H9 (cell line): ENCODE data around the gene KRTCAP2. TPM values are rescaled to one million over a fixed set of nuclear protein-coding genes. Genes with fewer than 3 reads are reported as not detected.
A peak's percentile ranks its signal among the peaks of the same experiment; 100 is the strongest.

Experiments used
- DNase-seq: peaks from one replicate; pipeline ENCODE4 v3.0.0-alpha.2; 2017
- H2AFZ ChIP-seq: one replicate; pipeline ENCODE4 v1.6.1; 2013; ENCODE audit warnings: mild to moderate bottlenecking, low read length, control low read depth, moderate library complexity
- H2AK5ac ChIP-seq: 2 replicates; pipeline ENCODE4 v1.6.1; 2013; ENCODE audit warnings: low read length, control low read depth, mixed read lengths; ENCODE audit not compliant: insufficient read length
- H2BK120ac ChIP-seq: one replicate; pipeline ENCODE4 v1.6.1; 2013; ENCODE audit warnings: low read depth, mild to moderate bottlenecking, low read length, control low read depth, inconsistent platforms; ENCODE audit not compliant: poor library complexity, severe bottlenecking
- H2BK12ac ChIP-seq: 2 replicates; pipeline ENCODE4 v1.6.1; 2013; ENCODE audit warnings: low read length, control low read depth, mixed read lengths, low read depth; ENCODE audit not compliant: insufficient read length
- H2BK15ac ChIP-seq: 2 replicates; pipeline ENCODE4 v1.6.1; 2013; ENCODE audit warnings: low read depth, low read length, control low read depth
- H2BK20ac ChIP-seq: one replicate; pipeline ENCODE4 v1.6.1; 2013; ENCODE audit warnings: low read depth, mild to moderate bottlenecking, low read length, control low read depth, inconsistent platforms; ENCODE audit not compliant: poor library complexity, severe bottlenecking
- H2BK5ac ChIP-seq: 2 replicates; pipeline ENCODE4 v1.6.1; 2013; ENCODE audit warnings: low read length, control low read depth, mixed read lengths; ENCODE audit not compliant: insufficient read length
- H3K14ac ChIP-seq: 2 replicates; pipeline ENCODE4 v1.6.1; 2013; ENCODE audit warnings: low read length, control low read depth; ENCODE audit not compliant: insufficient read depth
- H3K18ac ChIP-seq: 2 replicates; pipeline ENCODE4 v1.6.1; 2013; ENCODE audit warnings: low read depth, mild to moderate bottlenecking, mixed read lengths, low read length, control low read depth; ENCODE audit not compliant: insufficient read length
- H3K23ac ChIP-seq: 2 replicates; pipeline ENCODE4 v1.6.1; 2013; ENCODE audit warnings: low read length, control low read depth, mixed read lengths, low read depth; ENCODE audit not compliant: insufficient read length
- H3K23me2 ChIP-seq: 2 replicates; pipeline ENCODE4 v1.6.1; 2013; ENCODE audit warnings: low read depth, mild to moderate bottlenecking, mixed read lengths, low read length, control low read depth; ENCODE audit not compliant: insufficient read length, poor library complexity, severe bottlenecking
- H3K27ac ChIP-seq: 2 replicates; pipeline ENCODE4 v1.5.1; 2013; ENCODE audit warnings: low read length, control low read depth, mixed read lengths, low read depth; ENCODE audit not compliant: insufficient read length
- H3K27me3 ChIP-seq: 2 replicates; pipeline ENCODE4 v1.6.1; 2013; ENCODE audit warnings: low read length, control low read depth, inconsistent platforms; ENCODE audit not compliant: insufficient read depth
- H3K4ac ChIP-seq: 2 replicates; pipeline ENCODE4 v1.6.1; 2013; ENCODE audit warnings: low read depth, mild to moderate bottlenecking, control low read depth, inconsistent platforms, low read length, moderate library complexity
- H3K4me1 ChIP-seq: 2 replicates; pipeline ENCODE4 v1.6.1; 2013; ENCODE audit warnings: low read length, control low read depth, inconsistent platforms; ENCODE audit not compliant: insufficient read depth
- H3K4me2 ChIP-seq: 2 replicates; pipeline ENCODE4 v1.6.1; 2013; ENCODE audit warnings: low read length, control low read depth, mixed read lengths; ENCODE audit not compliant: insufficient read length, insufficient read depth
- H3K56ac ChIP-seq: 2 replicates; pipeline ENCODE4 v1.6.1; 2013; ENCODE audit warnings: low read depth, mild to moderate bottlenecking, mixed read lengths, low read length, control low read depth; ENCODE audit not compliant: insufficient read length
- H3K79me1 ChIP-seq: 2 replicates; pipeline ENCODE4 v1.6.1; 2013; ENCODE audit warnings: low read depth, mild to moderate bottlenecking, moderate library complexity, low read length, control low read depth, inconsistent platforms; ENCODE audit not compliant: insufficient read depth, poor library complexity, severe bottlenecking
- H3K79me2 ChIP-seq: 2 replicates; pipeline ENCODE4 v1.6.1; 2013; ENCODE audit warnings: low read length, control low read depth, inconsistent platforms; ENCODE audit not compliant: insufficient read depth
- H3K9ac ChIP-seq: 2 replicates; pipeline ENCODE4 v1.6.1; 2013; ENCODE audit warnings: low read length, control low read depth, mixed read lengths; ENCODE audit not compliant: insufficient read length; ENCODE audit errors: extremely low read depth
- H3K9me3 ChIP-seq: one replicate; pipeline ENCODE4 v1.6.1; 2013; ENCODE audit warnings: low read depth, low read length, inconsistent platforms; ENCODE audit not compliant: control insufficient read depth
- H3T11ph ChIP-seq: one replicate; pipeline ENCODE4 v1.6.1; 2013; ENCODE audit warnings: mild to moderate bottlenecking, low read length, control low read depth, inconsistent platforms
- H4K20me1 ChIP-seq: one replicate; pipeline ENCODE4 v1.6.1; 2013; ENCODE audit not compliant: control insufficient read depth, insufficient read length, insufficient read depth
- H4K5ac ChIP-seq: 2 replicates; pipeline ENCODE4 v1.6.1; 2013; ENCODE audit warnings: low read depth, mild to moderate bottlenecking, mixed read lengths, low read length, control low read depth; ENCODE audit not compliant: insufficient read length
- H4K8ac ChIP-seq: replicated peaks from 2 replicates; pipeline ENCODE4 v1.6.1; 2013; ENCODE audit warnings: low read length, control low read depth, mixed read lengths, low read depth; ENCODE audit not compliant: insufficient read length
- H4K91ac ChIP-seq: 2 replicates; pipeline ENCODE4 v1.6.1; 2013; ENCODE audit warnings: low read depth, mild to moderate bottlenecking, moderate library complexity, mixed read lengths, low read length, control low read depth; ENCODE audit not compliant: insufficient read length
- H3K27ac Mint-ChIP-seq, 3 experiments: 2 replicates in 2 of 3; 3 replicates in 1 of 3; pipeline ENCODE4 v1.8.0; 2020 to 2021; ENCODE audit warnings: mixed read lengths in 3 of 3, mild to moderate bottlenecking in 1 of 3, moderate library complexity in 1 of 3
- H3K27me3 Mint-ChIP-seq: 2 replicates; pipeline ENCODE4 v1.8.0; 2021; ENCODE audit warnings: low read depth, mild to moderate bottlenecking, moderate library complexity, mixed read lengths
- H3K36me3 Mint-ChIP-seq, 3 experiments: 2 replicates in 2 of 3; 3 replicates in 1 of 3; pipeline ENCODE4 v1.8.0; 2020 to 2021; ENCODE audit warnings: low read depth in 3 of 3, mixed read lengths in 3 of 3; ENCODE audit not compliant: insufficient read depth in 1 of 3
- H3K4me1 Mint-ChIP-seq, 2 experiments: 2 replicates each; pipeline ENCODE4 v1.8.0; 2020; ENCODE audit warnings: mixed read lengths in 2 of 2
- H3K4me3 Mint-ChIP-seq, 2 experiments: 2 replicates in 1 of 2; 3 replicates in 1 of 2; pipeline ENCODE4 v1.8.0; 2020 to 2021; ENCODE audit warnings: mild to moderate bottlenecking in 2 of 2, mixed read lengths in 2 of 2, moderate library complexity in 1 of 2
- H3K9me3 Mint-ChIP-seq, 2 experiments: 2 replicates in 1 of 2; 3 replicates in 1 of 2; pipeline ENCODE4 v1.8.0; 2020; ENCODE audit warnings: mild to moderate bottlenecking in 2 of 2, mixed read lengths in 2 of 2, moderate library complexity in 1 of 2
- WGBS: extraction: QIAGEN DNeasy Blood & Tissue Kit; methylation state at CpG from one replicate; pipeline ENCODE4 v1.1.7; 2013; ENCODE audit warnings: missing lambda C conversion rate, low lambda C conversion rate, mixed read lengths; ENCODE audit not compliant: insufficient read length; ENCODE audit errors: extremely low coverage; 5-methylcytosine and 5-hydroxymethylcytosine counted together
- total RNA-seq: library from RNA; stranded (reverse); gene quantifications from 2 replicates; pipeline ENCODE4 v1.2.1, GENCODE V29; 2021
- TF ChIP-seq, protein P1 (sequence below): fragments of 200-600 bp; sonication (generic); conservative IDR thresholded peaks from 3 replicates; pipeline ENCODE4 v1.8.0; 2021; ENCODE audit warnings: antibody characterized with exemption, mild to moderate bottlenecking

The KRTCAP2 gene
- total RNA-seq, 1 experiment from 2014 or later = 149 TPM

DNA sequence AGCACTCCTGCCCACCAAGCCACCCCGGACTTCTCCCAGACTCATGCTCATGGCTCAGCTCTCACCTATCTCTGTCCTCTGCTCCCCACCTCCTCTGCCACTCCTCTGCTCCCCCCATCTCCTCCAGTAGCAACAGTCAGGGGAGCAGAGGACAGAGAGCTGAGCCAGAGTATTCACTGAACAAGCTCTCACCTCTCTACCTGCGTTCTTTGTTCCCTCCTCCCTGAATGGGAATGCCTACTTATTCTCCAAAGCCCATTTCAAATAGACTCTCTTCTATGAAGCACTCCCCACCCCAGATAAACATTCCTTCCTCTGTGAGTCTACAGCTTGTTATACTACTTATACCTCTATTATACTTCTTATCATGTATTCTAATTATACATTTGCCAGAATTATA, 51.9 kb downstream of the KRTCAP2 start:
- Histone ChIP-seq H3K14ac (no peak overlapping the region), H3K18ac (no peak overlapping the region), H3K23ac (no peak overlapping the region), H3K79me2 (no peaks in the 10 kb centered on the region), H3K4ac (no peak overlapping the region), H2AFZ (no peak overlapping the region), H3K27me3 (peaks cover 17% of the 10 kb centered on the region; the same call in 1 of the 2 replicates), H3K4me2 (no peak overlapping the region), H4K20me1 (no peaks in the 10 kb centered on the region), H2BK15ac (no peak overlapping the region), H4K91ac (no peak overlapping the region), H2BK12ac (no peak overlapping the region), H2BK120ac (no peak overlapping the region), H3K9ac (no peak overlapping the region), H2AK5ac (no peak overlapping the region), H3K27ac (no peak overlapping the region), H3T11ph (no peak overlapping the region), H4K5ac (no peak overlapping the region), H3K4me1 (no peaks in the 10 kb centered on the region), H2BK5ac (no peak overlapping the region), H3K79me1 (no peaks in the 10 kb centered on the region), H2BK20ac (no peak overlapping the region), H3K9me3 (no peaks in the 10 kb centered on the region), H4K8ac (no peak overlapping the region), H3K23me2 (peaks cover under 1% of the 10 kb centered on the region), H3K56ac (no peak overlapping the region)
- TF ChIP-seq, protein P1, sequence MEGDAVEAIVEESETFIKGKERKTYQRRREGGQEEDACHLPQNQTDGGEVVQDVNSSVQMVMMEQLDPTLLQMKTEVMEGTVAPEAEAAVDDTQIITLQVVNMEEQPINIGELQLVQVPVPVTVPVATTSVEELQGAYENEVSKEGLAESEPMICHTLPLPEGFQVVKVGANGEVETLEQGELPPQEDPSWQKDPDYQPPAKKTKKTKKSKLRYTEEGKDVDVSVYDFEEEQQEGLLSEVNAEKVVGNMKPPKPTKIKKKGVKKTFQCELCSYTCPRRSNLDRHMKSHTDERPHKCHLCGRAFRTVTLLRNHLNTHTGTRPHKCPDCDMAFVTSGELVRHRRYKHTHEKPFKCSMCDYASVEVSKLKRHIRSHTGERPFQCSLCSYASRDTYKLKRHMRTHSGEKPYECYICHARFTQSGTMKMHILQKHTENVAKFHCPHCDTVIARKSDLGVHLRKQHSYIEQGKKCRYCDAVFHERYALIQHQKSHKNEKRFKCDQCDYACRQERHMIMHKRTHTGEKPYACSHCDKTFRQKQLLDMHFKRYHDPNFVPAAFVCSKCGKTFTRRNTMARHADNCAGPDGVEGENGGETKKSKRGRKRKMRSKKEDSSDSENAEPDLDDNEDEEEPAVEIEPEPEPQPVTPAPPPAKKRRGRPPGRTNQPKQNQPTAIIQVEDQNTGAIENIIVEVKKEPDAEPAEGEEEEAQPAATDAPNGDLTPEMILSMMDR = no peak
- peak overlapping the region in 1 of 3 experiments; percentile 38; a peak in 2 of 7 replicates for H3K27ac Mint-ChIP-seq
- H3K27me3 Mint-ChIP-seq = peaks cover 87% of the 10 kb centered on the region
- H3K36me3 Mint-ChIP-seq = no peaks in the 10 kb centered on the region; a peak in 1 of 7 replicates
- H3K4me3 Mint-ChIP-seq = no peak overlapping the region
- H3K4me1 Mint-ChIP-seq = peaks cover 8 to 23% of the 10 kb centered on the region in 2 experiments
- H3K9me3 Mint-ChIP-seq = no peaks in the 10 kb centered on the region
- WGBS = no CpG with 5 or more reads among the region's 2 CpGs
- DNase-seq = no peak
